NOMO-1 treated with DMSO at 0.1 percent for 48 hours (cell line): Measurements from ENCODE around the gene SLC43A3.
"Not testable (repeated sequence)": the region's sequence is repeated elsewhere in the genome, so short reads cannot be mapped to it uniquely, and the experiment has no call there.

ENCODE experiments used
- DNase-seq: peaks from one replicate; lab custom pipeline; 2025; ENCODE audit not compliant: unreplicated experiment; lab: John Stamatoyannopoulos, UW

SLC43A3 gene

GRCh38 chr11:57460022-57460757 lies 33.3 kb upstream of the SLC43A3 start, which contains the start of gene RTN4RL2:
Gene RTN4RL2 (plus strand): TSS chr11:57460528. CDS start chr11:57460866, 338 bp downstream.
- peak; percentile 45 for DNase-seq

GRCh38 chr11:57459164-57460021 lies 32.5 kb upstream of the SLC43A3 start:
- DNase-seq = no peak

GRCh38 chr11:57458410-57459163 lies 31.7 kb upstream of the SLC43A3 start:
- no peak for DNase-seq

- DNase-seq = no peak
These were observed 31.1 kb upstream of the SLC43A3 start for GRCh38 chr11:57458060-57458409.

GRCh38 chr11:57457643-57458023 lies 30.7 kb upstream of the SLC43A3 start:
- no peak for DNase-seq

GRCh38 chr11:57456960-57457642 lies 30.2 kb upstream of the SLC43A3 start:
- peak; percentile 41 for DNase-seq

GRCh38 chr11:57453543-57454177 lies 26.7 kb upstream of the SLC43A3 start:
- DNase-seq = no peak

GRCh38 chr11:57446055-57446454 lies 19.1 kb upstream of the SLC43A3 start:
- DNase-seq = no peak

- not testable (repeated sequence) for DNase-seq
These were observed 18.1 kb upstream of the SLC43A3 start for GRCh38 chr11:57445122-57445394.

GRCh38 chr11:57444362-57445121 lies 17.6 kb upstream of the SLC43A3 start:
- DNase-seq = no peak

GRCh38 chr11:57440744-57441414 lies 14.0 kb upstream of the SLC43A3 start:
- DNase-seq = no peak

GRCh38 chr11:57439786-57440185 lies 12.9 kb upstream of the SLC43A3 start:
- no peak for DNase-seq

GRCh38 chr11:57438345-57439285 lies 11.7 kb upstream of the SLC43A3 start:
- no peak for DNase-seq

- DNase-seq = no peak
These were observed 9.1 kb upstream of the SLC43A3 start for GRCh38 chr11:57436031-57436430.

- peak; percentile 79 for DNase-seq
These were observed 8.0 kb upstream of the SLC43A3 start for GRCh38 chr11:57434640-57435546.

- DNase-seq = peak; percentile 50
These were observed 5.8 kb upstream of the SLC43A3 start for GRCh38 chr11:57432714-57433163.

GRCh38 chr11:57432149-57432561 lies 5.2 kb upstream of the SLC43A3 start:
- no peak for DNase-seq
